ENCODE results near the gene PRDM13.

The PRDM13 gene

DNA sequence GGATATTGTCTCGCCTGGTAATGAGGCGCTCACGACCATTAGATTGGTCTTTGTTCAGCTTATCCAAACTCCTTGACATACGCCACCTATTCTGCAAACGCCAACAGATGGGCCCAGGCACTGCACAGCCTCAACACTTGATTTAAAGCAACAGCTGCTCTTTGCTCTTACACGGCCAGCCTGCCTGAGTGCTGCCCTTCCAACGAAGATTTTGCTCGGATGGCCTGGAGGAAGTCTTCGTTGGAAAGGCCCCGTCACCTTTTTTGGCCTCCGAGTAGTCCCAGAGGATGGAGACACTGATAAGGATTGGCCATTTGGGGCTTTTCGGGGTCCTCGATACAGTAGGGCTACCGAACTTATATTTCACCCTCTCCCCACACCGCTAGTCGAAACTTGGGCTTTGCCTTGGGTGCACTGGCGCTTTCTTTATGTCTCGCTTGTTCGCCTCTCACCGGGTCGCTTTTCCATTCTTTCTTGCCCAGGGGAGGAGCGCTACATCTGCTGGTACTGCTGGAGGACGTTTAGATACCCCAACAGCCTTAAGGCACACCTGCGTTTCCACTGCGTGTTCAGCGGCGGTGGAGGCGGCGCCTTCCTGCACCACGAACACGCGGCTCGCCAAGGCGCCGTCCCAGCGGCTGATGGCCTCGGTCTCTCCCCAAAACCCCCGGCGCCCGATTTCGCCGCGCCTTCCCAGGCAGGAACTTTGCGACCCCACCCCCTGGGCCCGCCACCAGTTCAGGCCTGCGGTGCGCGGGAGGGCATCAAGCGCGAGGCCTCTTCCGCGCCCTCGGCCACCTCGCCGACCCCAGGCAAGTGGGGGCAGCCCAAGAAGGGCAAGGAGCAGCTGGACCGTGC is 6.1 kb downstream of the PRDM13 start:
- no peak for TF ChIP-seq ZBTB7A (IDR thresholded peaks at IDR 0.05; ENCODE audit: low read depth)
- TF ChIP-seq, protein P1, sequence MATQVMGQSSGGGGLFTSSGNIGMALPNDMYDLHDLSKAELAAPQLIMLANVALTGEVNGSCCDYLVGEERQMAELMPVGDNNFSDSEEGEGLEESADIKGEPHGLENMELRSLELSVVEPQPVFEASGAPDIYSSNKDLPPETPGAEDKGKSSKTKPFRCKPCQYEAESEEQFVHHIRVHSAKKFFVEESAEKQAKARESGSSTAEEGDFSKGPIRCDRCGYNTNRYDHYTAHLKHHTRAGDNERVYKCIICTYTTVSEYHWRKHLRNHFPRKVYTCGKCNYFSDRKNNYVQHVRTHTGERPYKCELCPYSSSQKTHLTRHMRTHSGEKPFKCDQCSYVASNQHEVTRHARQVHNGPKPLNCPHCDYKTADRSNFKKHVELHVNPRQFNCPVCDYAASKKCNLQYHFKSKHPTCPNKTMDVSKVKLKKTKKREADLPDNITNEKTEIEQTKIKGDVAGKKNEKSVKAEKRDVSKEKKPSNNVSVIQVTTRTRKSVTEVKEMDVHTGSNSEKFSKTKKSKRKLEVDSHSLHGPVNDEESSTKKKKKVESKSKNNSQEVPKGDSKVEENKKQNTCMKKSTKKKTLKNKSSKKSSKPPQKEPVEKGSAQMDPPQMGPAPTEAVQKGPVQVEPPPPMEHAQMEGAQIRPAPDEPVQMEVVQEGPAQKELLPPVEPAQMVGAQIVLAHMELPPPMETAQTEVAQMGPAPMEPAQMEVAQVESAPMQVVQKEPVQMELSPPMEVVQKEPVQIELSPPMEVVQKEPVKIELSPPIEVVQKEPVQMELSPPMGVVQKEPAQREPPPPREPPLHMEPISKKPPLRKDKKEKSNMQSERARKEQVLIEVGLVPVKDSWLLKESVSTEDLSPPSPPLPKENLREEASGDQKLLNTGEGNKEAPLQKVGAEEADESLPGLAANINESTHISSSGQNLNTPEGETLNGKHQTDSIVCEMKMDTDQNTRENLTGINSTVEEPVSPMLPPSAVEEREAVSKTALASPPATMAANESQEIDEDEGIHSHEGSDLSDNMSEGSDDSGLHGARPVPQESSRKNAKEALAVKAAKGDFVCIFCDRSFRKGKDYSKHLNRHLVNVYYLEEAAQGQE (IDR thresholded peaks at IDR 0.05; ENCODE audit: low read depth), result no peak
- TF ChIP-seq, protein P2, sequence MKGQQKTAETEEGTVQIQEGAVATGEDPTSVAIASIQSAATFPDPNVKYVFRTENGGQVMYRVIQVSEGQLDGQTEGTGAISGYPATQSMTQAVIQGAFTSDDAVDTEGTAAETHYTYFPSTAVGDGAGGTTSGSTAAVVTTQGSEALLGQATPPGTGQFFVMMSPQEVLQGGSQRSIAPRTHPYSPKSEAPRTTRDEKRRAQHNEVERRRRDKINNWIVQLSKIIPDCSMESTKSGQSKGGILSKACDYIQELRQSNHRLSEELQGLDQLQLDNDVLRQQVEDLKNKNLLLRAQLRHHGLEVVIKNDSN (IDR thresholded peaks at IDR 0.05), result no peak
- TF ChIP-seq FOXM1 (IDR thresholded peaks at IDR 0.05; ENCODE audit: borderline replicate concordance, low read depth), result no peak
- no peak for TF ChIP-seq CEBPB (IDR thresholded peaks at IDR 0.05)
- TF ChIP-seq, protein P3, sequence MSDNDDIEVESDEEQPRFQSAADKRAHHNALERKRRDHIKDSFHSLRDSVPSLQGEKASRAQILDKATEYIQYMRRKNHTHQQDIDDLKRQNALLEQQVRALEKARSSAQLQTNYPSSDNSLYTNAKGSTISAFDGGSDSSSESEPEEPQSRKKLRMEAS (IDR thresholded peaks at IDR 0.05), result no peak
- TF ChIP-seq EGR1 (IDR thresholded peaks at IDR 0.05), result no peak
- no peak for TF ChIP-seq TCF12 (IDR thresholded peaks at IDR 0.05; ENCODE audit: low read depth)
- no peak for TF ChIP-seq NFIC (IDR thresholded peaks at IDR 0.05)
- no peak for TF ChIP-seq TEAD4 (IDR thresholded peaks at IDR 0.05)
- TF ChIP-seq YY1 (IDR thresholded peaks at IDR 0.05; ENCODE audit: low read depth), result no peak
- no peak for TF ChIP-seq TAF1 (IDR thresholded peaks at IDR 0.05; ENCODE audit: low read depth)
- TF ChIP-seq RAD21 (IDR thresholded peaks at IDR 0.05; ENCODE audit: low read depth), result no peak
- TF ChIP-seq EP300 (IDR thresholded peaks at IDR 0.05; ENCODE audit: borderline replicate concordance), result no peak
- no peak for TF ChIP-seq CREB1 (IDR thresholded peaks at IDR 0.05; ENCODE audit: low read depth)

DNA sequence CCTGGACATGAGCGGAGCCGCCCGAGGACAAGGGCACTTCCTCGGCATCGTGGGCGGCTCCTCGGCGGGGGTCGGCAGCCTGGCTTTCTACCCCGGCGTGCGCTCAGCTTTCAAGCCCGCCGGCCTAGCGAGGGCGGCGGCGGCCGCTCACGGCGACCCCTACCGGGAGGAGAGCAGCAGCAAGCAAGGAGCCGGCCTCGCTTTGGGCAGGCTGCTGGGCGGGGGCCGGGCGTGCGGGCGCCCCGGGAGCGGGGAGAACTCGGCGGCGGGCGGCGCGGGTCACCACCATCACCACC is 6.7 kb downstream of the PRDM13 start:
- TF ChIP-seq RAD21 (IDR thresholded peaks at IDR 0.05; ENCODE audit: low read depth), result peak; percentile 24; the same call in 1 of the 2 replicates
- no peak for TF ChIP-seq NFIC (IDR thresholded peaks at IDR 0.05)
- TF ChIP-seq FOXM1 (IDR thresholded peaks at IDR 0.05; ENCODE audit: borderline replicate concordance, low read depth), result no peak

GRCh38 chr6:99613705-99614429 is 7.2 kb downstream of the PRDM13 start:
- TF ChIP-seq, protein P1 (IDR thresholded peaks at IDR 0.05; ENCODE audit: low read depth), result peak; percentile 42; the same call in 1 of the 2 replicates
- TF ChIP-seq CEBPB (IDR thresholded peaks at IDR 0.05) (no peak), TCF12 (IDR thresholded peaks at IDR 0.05; ENCODE audit: low read depth) (no peak), TEAD4 (IDR thresholded peaks at IDR 0.05) (no peak), YY1 (IDR thresholded peaks at IDR 0.05; ENCODE audit: low read depth) (no peak), ZBTB7A (IDR thresholded peaks at IDR 0.05; ENCODE audit: low read depth) (no peak)
- TF ChIP-seq, protein P2 (IDR thresholded peaks at IDR 0.05), result peak; percentile 73
- TF ChIP-seq, protein P3 (IDR thresholded peaks at IDR 0.05), result peak; percentile 95

- TF ChIP-seq CEBPB (IDR thresholded peaks at IDR 0.05) (no peak), NFIC (IDR thresholded peaks at IDR 0.05) (no peak), TAF1 (IDR thresholded peaks at IDR 0.05; ENCODE audit: low read depth) (no peak), TEAD4 (IDR thresholded peaks at IDR 0.05) (no peak), YY1 (IDR thresholded peaks at IDR 0.05; ENCODE audit: low read depth) (no peak), CREB1 (IDR thresholded peaks at IDR 0.05; ENCODE audit: low read depth) (no peak), RAD21 (IDR thresholded peaks at IDR 0.05; ENCODE audit: low read depth) (no peak)
- TF ChIP-seq, protein P1 (IDR thresholded peaks at IDR 0.05; ENCODE audit: low read depth), result 0 out of 2 replicates have a peak, but pooled peaks have one; percentile 23
- TF ChIP-seq, protein P2 (IDR thresholded peaks at IDR 0.05), result no peak
- TF ChIP-seq, protein P3 (IDR thresholded peaks at IDR 0.05), result peak; percentile 11; the same call in 1 of the 2 replicates
Observed at GRCh38 chr6:99614430-99615186, 8.0 kb downstream of the PRDM13 start.

Data from Ishikawa (cell line).